ENCODE measurements around the gene HNF4A.

HNF4A gene

GRCh38 chr20:44429017-44429339 lies 73.5 kb downstream of the HNF4A start:
- TF ChIP-seq, protein P1, sequence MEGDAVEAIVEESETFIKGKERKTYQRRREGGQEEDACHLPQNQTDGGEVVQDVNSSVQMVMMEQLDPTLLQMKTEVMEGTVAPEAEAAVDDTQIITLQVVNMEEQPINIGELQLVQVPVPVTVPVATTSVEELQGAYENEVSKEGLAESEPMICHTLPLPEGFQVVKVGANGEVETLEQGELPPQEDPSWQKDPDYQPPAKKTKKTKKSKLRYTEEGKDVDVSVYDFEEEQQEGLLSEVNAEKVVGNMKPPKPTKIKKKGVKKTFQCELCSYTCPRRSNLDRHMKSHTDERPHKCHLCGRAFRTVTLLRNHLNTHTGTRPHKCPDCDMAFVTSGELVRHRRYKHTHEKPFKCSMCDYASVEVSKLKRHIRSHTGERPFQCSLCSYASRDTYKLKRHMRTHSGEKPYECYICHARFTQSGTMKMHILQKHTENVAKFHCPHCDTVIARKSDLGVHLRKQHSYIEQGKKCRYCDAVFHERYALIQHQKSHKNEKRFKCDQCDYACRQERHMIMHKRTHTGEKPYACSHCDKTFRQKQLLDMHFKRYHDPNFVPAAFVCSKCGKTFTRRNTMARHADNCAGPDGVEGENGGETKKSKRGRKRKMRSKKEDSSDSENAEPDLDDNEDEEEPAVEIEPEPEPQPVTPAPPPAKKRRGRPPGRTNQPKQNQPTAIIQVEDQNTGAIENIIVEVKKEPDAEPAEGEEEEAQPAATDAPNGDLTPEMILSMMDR (IDR thresholded peaks at IDR 0.05), result no peak
- no peak for TF ChIP-seq ZFX (IDR thresholded peaks at IDR 0.05; ENCODE audit: borderline replicate concordance)
- H3K27ac ChIP-seq, result no peak overlapping the region

DNA sequence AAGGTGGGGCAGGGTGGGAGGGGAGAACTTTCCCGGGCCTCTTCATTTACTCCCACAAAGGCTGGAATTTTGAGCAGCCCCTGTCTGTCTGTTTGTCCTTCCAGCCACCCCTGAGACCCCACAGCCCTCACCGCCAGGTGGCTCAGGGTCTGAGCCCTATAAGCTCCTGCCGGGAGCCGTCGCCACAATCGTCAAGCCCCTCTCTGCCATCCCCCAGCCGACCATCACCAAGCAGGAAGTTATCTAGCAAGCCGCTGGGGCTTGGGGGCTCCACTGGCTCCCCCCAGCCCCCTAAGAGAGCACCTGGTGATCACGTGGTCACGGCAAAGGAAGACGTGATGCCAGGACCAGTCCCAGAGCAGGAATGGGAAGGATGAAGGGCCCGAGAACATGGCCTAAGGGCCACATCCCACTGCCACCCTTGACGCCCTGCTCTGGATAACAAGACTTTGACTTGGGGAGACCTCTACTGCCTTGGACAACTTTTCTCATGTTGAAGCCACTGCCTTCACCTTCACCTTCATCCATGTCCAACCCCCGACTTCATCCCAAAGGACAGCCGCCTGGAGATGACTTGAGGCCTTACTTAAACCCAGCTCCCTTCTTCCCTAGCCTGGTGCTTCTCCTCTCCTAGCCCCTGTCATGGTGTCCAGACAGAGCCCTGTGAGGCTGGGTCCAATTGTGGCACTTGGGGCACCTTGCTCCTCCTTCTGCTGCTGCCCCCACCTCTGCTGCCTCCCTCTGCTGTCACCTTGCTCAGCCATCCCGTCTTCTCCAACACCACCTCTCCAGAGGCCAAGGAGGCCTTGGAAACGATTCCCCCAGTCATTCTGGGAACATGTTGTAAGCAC lies 74.1 kb downstream of the HNF4A start:
- no peak overlapping the region for H3K27ac ChIP-seq
- no peak for TF ChIP-seq ZFX (IDR thresholded peaks at IDR 0.05; ENCODE audit: borderline replicate concordance)
- TF ChIP-seq, protein P1 (IDR thresholded peaks at IDR 0.05), result no peak

- TF ChIP-seq, protein P1 (IDR thresholded peaks at IDR 0.05), result no peak
- TF ChIP-seq ZFX (IDR thresholded peaks at IDR 0.05; ENCODE audit: borderline replicate concordance), result no peak
- H3K27ac ChIP-seq, result no peak overlapping the region
Measured at GRCh38 chr20:44430270-44431065, 75.0 kb downstream of the HNF4A start.

DNA sequence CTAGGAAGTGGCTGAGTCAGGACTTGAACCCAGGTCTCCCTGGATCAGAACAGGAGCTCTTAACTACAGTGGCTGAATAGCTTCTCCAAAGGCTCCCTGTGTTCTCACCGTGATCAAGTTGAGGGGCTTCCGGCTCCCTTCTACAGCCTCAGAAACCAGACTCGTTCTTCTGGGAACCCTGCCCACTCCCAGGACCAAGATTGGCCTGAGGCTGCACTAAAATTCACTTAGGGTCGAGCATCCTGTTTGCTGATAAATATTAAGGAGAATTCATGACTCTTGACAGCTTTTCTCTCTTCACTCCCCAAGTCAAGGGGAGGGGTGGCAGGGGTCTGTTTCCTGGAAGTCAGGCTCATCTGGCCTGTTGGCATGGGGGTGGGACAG lies 75.6 kb downstream of the HNF4A start:
- no peak overlapping the region for H3K27ac ChIP-seq
- TF ChIP-seq, protein P1 (IDR thresholded peaks at IDR 0.05), result no peak
- TF ChIP-seq ZFX (IDR thresholded peaks at IDR 0.05; ENCODE audit: borderline replicate concordance), result no peak

DNA sequence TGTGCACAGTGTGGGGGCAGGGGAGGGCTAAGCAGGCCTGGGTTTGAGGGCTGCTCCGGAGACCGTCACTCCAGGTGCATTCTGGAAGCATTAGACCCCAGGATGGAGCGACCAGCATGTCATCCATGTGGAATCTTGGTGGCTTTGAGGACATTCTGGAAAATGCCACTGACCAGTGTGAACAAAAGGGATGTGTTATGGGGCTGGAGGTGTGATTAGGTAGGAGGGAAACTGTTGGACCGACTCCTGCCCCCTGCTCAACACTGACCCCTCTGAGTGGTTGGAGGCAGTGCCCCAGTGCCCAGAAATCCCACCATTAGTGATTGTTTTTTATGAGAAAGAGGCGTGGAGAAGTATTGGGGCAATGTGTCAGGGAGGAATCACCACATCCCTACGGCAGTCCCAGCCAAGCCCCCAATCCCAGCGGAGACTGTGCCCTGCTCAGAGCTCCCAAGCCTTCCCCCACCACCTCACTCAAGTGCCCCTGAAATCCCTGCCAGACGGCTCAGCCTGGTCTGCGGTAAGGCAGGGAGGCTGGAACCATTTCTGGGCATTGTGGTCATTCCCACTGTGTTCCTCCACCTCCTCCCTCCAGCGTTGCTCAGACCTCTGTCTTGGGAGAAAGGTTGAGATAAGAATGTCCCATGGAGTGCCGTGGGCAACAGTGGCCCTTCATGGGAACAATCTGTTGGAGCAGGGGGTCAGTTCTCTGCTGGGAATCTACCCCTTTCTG lies 76.2 kb downstream of the HNF4A start:
- no peak overlapping the region for H3K27ac ChIP-seq
- TF ChIP-seq, protein P1 (IDR thresholded peaks at IDR 0.05), result no peak
- no peak for TF ChIP-seq ZFX (IDR thresholded peaks at IDR 0.05; ENCODE audit: borderline replicate concordance)

- no peak overlapping the region for H3K27ac ChIP-seq
- no peak for TF ChIP-seq ZFX (IDR thresholded peaks at IDR 0.05; ENCODE audit: borderline replicate concordance)
- TF ChIP-seq, protein P1 (IDR thresholded peaks at IDR 0.05), result no peak
Measured at GRCh38 chr20:44432618-44433577, 77.4 kb downstream of the HNF4A start.

All from 22Rv1 (cell line).